HG03139 (cell line): ENCODE data around the gene CACNA2D3.

Experiments used
- ATAC-seq: cut with Tn5 transposase; IDR thresholded peaks from one replicate; pipeline ENCODE4 v1.9.1; 2021; ENCODE audit not compliant: unreplicated experiment

CACNA2D3 gene

GRCh38 chr3:54126551-54126950 lies 4.2 kb downstream of the CACNA2D3 start:
- ATAC-seq: no peak

GRCh38 chr3:54127499-54128056 lies 5.2 kb downstream of the CACNA2D3 start:
- ATAC-seq: no peak

- ATAC-seq: no peak
Observed at GRCh38 chr3:54131026-54131605, 8.8 kb downstream of the CACNA2D3 start.

- no peak for ATAC-seq
Observed at GRCh38 chr3:54131890-54132289, 9.5 kb downstream of the CACNA2D3 start.

- ATAC-seq: no peak
Observed at GRCh38 chr3:54132685-54133084, 10.3 kb downstream of the CACNA2D3 start.

GRCh38 chr3:54133196-54133595 lies 10.8 kb downstream of the CACNA2D3 start:
- no peak for ATAC-seq

- ATAC-seq: no peak
Observed at GRCh38 chr3:54134155-54134554, 11.8 kb downstream of the CACNA2D3 start.

GRCh38 chr3:54134713-54135112 lies 12.4 kb downstream of the CACNA2D3 start:
- ATAC-seq: no peak

- no peak for ATAC-seq
Observed at GRCh38 chr3:54137311-54137710, 15.0 kb downstream of the CACNA2D3 start.

- ATAC-seq: no peak
Observed at GRCh38 chr3:54138937-54139547, 16.7 kb downstream of the CACNA2D3 start.

- ATAC-seq: no peak
Observed at GRCh38 chr3:54139630-54140029, 17.3 kb downstream of the CACNA2D3 start.

GRCh38 chr3:54144284-54144683 lies 21.9 kb downstream of the CACNA2D3 start:
- ATAC-seq: no peak

GRCh38 chr3:54146506-54147239 lies 24.3 kb downstream of the CACNA2D3 start:
- ATAC-seq: no peak

- no peak for ATAC-seq
Observed at GRCh38 chr3:54150864-54151467, 28.6 kb downstream of the CACNA2D3 start.

GRCh38 chr3:54153477-54153876 lies 31.1 kb downstream of the CACNA2D3 start:
- ATAC-seq: no peak

- no peak for ATAC-seq
Observed at GRCh38 chr3:54157860-54158259, 35.5 kb downstream of the CACNA2D3 start.

GRCh38 chr3:54159917-54160316 lies 37.6 kb downstream of the CACNA2D3 start:
- no peak for ATAC-seq

GRCh38 chr3:54163441-54163840 lies 41.1 kb downstream of the CACNA2D3 start:
- no peak for ATAC-seq

- ATAC-seq: no peak
Observed at GRCh38 chr3:54164192-54164975, 42.0 kb downstream of the CACNA2D3 start.

- ATAC-seq: no peak
Observed at GRCh38 chr3:54165865-54166264, 43.5 kb downstream of the CACNA2D3 start.

GRCh38 chr3:54167999-54168398 lies 45.6 kb downstream of the CACNA2D3 start:
- no peak for ATAC-seq
